ENCODE results near the gene CFAP410. TPM values are rescaled to one million over a fixed set of nuclear protein-coding genes. Genes with fewer than 3 reads are reported as not detected.
"Not testable (repeated sequence)": the region's sequence is repeated elsewhere in the genome, so short reads cannot be mapped to it uniquely, and the experiment has no call there.

CFAP410 gene
- total and polyA plus RNA-seq, 2 donors from 2014 or later = 23.3 to 45.3 TPM

GRCh38 chr21:44347911-44348451, 8.8 kb upstream of the CFAP410 start:
- H3K36me3 ChIP-seq (ENCODE audit: control insufficient read depth in 2 of 3, insufficient read depth in 3 of 3, low read length in 3 of 3) = no peaks in the 10 kb centered on the region
- intact Hi-C loops (cut with DNase I) = no loop called here
- no peaks in the 10 kb centered on the region for H3K9me3 ChIP-seq (ENCODE audit: control insufficient read depth in 2 of 3, insufficient read depth in 1 of 3, low read length in 3 of 3)
- TF ChIP-seq CTCF (IDR thresholded peaks at IDR 0.05; ENCODE audit: borderline replicate concordance, extremely low read depth, insufficient read depth) = no peak
- no peak overlapping the region for H3K9ac ChIP-seq (ENCODE audit: low read length in 3 of 3)
- no peak overlapping the region for H3K27ac ChIP-seq (ENCODE audit: low read depth in 2 of 2, low read length in 2 of 2)
- FAIRE-seq (no peak), DNase-seq (peak in 1 of 5 donors; percentile 68)
- no peak overlapping the region for H3K4me3 ChIP-seq (ENCODE audit: low read length in 3 of 3)
- H3K27me3 ChIP-seq (ENCODE audit: control insufficient read depth, insufficient read depth, low read length) = peaks cover 7% of the 10 kb centered on the region
- H3K4me1 ChIP-seq (ENCODE audit: control insufficient read depth in 2 of 3, insufficient read depth in 2 of 3, low read depth in 1 of 3, low read length in 3 of 3) = no peaks in the 10 kb centered on the region

- H3K9me3 ChIP-seq (ENCODE audit: control insufficient read depth in 2 of 3, insufficient read depth in 1 of 3, low read length in 3 of 3) = no peaks in the 10 kb centered on the region
- TF ChIP-seq CTCF (IDR thresholded peaks at IDR 0.05; ENCODE audit: borderline replicate concordance, extremely low read depth, insufficient read depth) = no peak
- H3K27ac ChIP-seq (ENCODE audit: low read depth in 2 of 2, low read length in 2 of 2) = no peak overlapping the region
- H3K9ac ChIP-seq (ENCODE audit: low read length in 3 of 3) = no peak overlapping the region
- DNase-seq (peak in 1 of 5 donors; percentile 66), FAIRE-seq (no peak)
- no peak overlapping the region for H3K4me3 ChIP-seq (ENCODE audit: low read length in 3 of 3)
- H3K27me3 ChIP-seq (ENCODE audit: control insufficient read depth, insufficient read depth, low read length) = no peaks in the 10 kb centered on the region
- intact Hi-C loops (cut with DNase I) = no loop called here
- H3K4me1 ChIP-seq (ENCODE audit: control insufficient read depth in 2 of 3, insufficient read depth in 2 of 3, low read depth in 1 of 3, low read length in 3 of 3) = no peaks in the 10 kb centered on the region
- H3K36me3 ChIP-seq (ENCODE audit: control insufficient read depth in 2 of 3, insufficient read depth in 3 of 3, low read length in 3 of 3) = no peaks in the 10 kb centered on the region
These were observed 6.3 kb upstream of the CFAP410 start for GRCh38 chr21:44345495-44345894.

DNA sequence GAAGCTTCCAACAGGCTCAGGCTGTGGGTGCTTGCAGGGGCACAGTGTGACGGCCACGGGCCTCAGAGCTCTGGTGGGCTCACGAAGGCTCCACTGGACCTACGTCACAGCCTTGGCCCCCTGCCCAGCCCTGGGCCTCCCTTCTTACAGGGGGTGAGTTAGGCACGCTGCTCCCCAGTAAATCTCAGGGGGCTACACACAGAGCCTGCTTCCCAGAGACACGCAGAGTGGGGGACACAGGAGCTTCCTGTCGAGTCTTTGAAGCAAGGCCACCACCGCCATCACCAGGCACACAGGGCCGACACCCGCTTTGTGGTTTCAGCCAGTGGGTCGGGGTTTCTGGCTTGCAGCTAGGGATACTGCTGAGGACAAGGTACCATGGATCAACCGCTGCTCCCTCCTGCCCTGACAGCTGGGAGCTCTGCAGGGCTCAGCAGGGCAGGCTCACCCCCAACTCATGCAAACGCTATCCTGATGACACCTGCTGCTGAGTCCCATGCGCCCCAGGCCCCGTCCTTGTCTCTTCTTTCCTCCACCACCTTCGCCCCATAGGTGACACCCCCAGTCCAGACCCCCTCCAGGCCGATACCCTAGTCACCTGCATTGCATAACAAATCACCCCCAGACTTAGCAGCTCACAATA, 5.5 kb upstream of the CFAP410 start:
- FAIRE-seq = no peak
- Histone ChIP-seq H3K4me3 (ENCODE audit: low read length in 3 of 3) (no peak overlapping the region), H3K36me3 (ENCODE audit: control insufficient read depth in 2 of 3, insufficient read depth in 3 of 3, low read length in 3 of 3) (no peaks in the 10 kb centered on the region), H3K9me3 (ENCODE audit: control insufficient read depth in 2 of 3, insufficient read depth in 1 of 3, low read length in 3 of 3) (no peaks in the 10 kb centered on the region), H3K27ac (ENCODE audit: low read depth in 2 of 2, low read length in 2 of 2) (no peak overlapping the region), H3K4me1 (ENCODE audit: control insufficient read depth in 2 of 3, insufficient read depth in 2 of 3, low read depth in 1 of 3, low read length in 3 of 3) (peaks cover 0 to 4% (median 0%) of the 10 kb centered on the region in 3 donors), H3K27me3 (ENCODE audit: control insufficient read depth, insufficient read depth, low read length) (no peaks in the 10 kb centered on the region), H3K9ac (ENCODE audit: low read length in 3 of 3) (no peak overlapping the region)
- DNase-seq = peak in 1 of 5 donors; percentile 66
- intact Hi-C loops (cut with DNase I) = no loop called here
- TF ChIP-seq CTCF (IDR thresholded peaks at IDR 0.05; ENCODE audit: borderline replicate concordance, extremely low read depth, insufficient read depth) = no peak

DNA sequence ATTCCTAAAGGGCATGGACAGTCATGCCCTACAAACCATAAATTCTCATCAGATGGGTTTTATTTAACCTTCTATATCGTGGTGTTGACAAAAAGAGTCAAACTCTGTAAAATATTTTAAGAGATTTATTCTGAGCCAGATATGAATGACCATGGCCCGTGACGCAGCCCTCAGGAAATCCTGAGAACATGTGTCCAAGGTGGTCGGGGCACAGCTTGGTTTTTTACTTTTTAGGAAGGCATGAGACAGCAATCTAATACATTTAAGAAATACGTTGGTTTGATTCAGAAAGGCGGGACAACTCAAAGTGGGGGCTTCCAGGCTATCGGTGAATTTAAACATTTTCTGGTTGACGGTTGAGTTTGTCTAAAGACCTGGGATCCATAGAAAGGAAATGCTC, 3.8 kb upstream of the CFAP410 start:
- intact Hi-C loops (cut with DNase I); H3K9me3 ChIP-seq (ENCODE audit: control insufficient read depth in 2 of 3, insufficient read depth in 1 of 3, low read length in 3 of 3); FAIRE-seq; H3K27me3 ChIP-seq (ENCODE audit: control insufficient read depth, insufficient read depth, low read length); DNase-seq; H3K4me3 ChIP-seq (ENCODE audit: low read length in 3 of 3); H3K4me1 ChIP-seq (ENCODE audit: control insufficient read depth in 2 of 3, insufficient read depth in 2 of 3, low read depth in 1 of 3, low read length in 3 of 3); H3K36me3 ChIP-seq (ENCODE audit: control insufficient read depth in 2 of 3, insufficient read depth in 3 of 3, low read length in 3 of 3); H3K9ac ChIP-seq (ENCODE audit: low read length in 3 of 3); H3K27ac ChIP-seq (ENCODE audit: low read depth in 2 of 2, low read length in 2 of 2): not testable (repeated sequence)

DNA sequence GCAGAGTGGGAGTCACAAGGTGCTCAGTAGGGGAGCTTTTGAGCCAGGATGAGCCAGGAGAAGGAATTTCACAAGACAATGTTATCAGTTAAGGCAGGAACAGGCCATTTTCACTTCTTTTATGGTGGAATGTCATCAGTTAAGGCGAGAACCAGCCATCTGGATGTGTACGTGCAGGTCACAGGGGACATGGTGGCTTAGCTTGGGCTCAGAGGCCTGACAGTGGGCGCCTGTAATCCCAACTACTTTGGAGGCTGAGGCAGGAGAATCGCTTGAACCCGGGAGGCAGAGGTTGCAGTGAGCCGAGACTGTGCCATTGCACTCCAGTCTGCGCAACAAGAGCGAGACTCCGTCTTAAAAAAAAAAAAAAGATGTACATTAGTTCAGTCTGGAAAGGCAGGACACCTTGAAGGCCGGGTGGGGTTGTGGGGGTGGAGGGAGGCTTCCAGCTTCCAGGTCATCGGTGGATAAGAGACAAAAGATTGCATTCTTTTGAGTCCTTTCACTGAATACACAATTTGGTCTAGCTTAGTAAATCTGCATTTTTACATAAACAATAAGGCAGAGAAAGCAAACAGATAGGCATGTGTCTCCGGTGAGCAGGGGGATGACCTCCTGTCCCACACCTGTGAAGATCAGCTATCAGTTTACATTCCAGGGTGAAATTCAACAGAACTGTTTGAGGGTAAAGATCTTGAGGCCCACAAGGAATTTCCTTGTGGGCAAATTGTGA, 2.7 kb upstream of the CFAP410 start:
- H3K9me3 ChIP-seq (ENCODE audit: control insufficient read depth in 2 of 3, insufficient read depth in 1 of 3, low read length in 3 of 3); H3K4me3 ChIP-seq (ENCODE audit: low read length in 3 of 3); H3K9ac ChIP-seq (ENCODE audit: low read length in 3 of 3); intact Hi-C loops (cut with DNase I); H3K27ac ChIP-seq (ENCODE audit: low read depth in 2 of 2, low read length in 2 of 2); H3K36me3 ChIP-seq (ENCODE audit: control insufficient read depth in 2 of 3, insufficient read depth in 3 of 3, low read length in 3 of 3); H3K4me1 ChIP-seq (ENCODE audit: control insufficient read depth in 2 of 3, insufficient read depth in 2 of 3, low read depth in 1 of 3, low read length in 3 of 3); FAIRE-seq; H3K27me3 ChIP-seq (ENCODE audit: control insufficient read depth, insufficient read depth, low read length): not testable (repeated sequence)
- DNase-seq = peak in 1 of 5 donors; percentile 39

Data from kidney (tissue), 14 donors.